DMS 273 treated with DMSO at 0.1 percent for 48 hours (cell line): ENCODE results near the gene DERA.

Experiments
- DNase-seq: peaks from one replicate; lab custom pipeline; 2025; lab: John Stamatoyannopoulos, UW

The DERA gene

DNA sequence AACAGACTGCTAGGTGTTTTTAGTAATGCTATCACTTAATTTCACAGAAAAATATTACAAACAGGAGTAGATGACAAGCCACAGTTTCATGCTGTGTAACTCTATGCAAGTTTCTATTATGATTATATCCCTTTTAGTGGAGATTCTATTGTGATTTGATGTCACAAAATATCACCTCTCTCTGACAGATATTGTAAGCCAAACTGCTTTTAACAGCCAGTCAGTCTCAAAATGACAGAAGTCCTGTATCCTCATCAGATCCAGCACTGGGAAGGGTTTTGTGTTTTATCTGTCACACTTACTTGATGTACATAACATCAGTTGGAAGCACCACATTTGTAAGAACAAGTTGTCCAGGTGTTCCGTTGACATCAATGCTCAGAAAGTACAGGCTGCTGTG lies 164.8 kb downstream of the DERA start:
- no peak for DNase-seq

DNA sequence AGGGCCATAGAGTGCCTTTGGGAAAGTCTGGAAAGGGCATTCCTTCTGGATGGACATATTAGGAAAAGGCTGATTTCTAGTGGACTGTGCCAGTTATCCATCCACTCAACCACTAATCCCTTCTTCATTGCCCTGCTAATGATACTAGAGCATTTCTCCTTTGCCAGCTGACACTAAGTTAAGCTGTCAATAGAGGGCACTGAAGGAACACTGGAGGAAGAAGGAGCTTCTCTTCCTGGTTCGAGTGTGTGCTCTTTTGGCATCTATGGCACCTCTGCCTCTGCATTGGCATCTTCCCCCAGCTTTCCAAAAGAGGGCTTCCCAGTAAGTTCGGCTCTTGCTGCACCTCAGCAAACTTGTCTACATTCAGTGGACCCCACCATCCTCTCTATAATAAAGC lies 165.4 kb downstream of the DERA start:
- DNase-seq, result peak; percentile 26

DNA sequence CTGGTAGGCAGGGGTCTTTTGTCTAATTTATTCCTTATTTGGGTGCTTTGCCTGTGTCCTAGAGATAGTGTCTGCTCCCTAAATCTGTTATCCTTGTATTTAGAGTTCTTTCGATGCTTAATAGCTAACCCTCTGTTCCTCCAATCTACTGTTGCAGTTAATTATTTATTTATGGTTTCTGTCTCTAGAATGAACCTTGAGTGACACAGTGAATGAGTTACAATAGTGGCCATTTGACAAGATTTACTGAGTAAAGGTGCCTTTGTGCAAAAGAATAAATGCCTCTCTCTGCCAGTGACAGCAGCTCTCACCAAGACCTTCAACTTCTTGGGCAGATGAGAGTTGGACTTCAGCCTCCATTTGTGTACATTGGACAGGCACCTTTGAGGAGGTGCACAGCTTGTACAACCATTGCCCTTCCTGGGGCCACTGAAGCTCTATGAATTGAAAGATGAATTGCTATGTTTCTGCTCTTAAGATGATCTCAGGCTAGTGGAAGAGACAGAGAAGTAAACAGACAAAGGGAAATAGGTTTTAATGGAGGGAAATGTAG lies 165.9 kb downstream of the DERA start:
- DNase-seq, result no peak

DNA sequence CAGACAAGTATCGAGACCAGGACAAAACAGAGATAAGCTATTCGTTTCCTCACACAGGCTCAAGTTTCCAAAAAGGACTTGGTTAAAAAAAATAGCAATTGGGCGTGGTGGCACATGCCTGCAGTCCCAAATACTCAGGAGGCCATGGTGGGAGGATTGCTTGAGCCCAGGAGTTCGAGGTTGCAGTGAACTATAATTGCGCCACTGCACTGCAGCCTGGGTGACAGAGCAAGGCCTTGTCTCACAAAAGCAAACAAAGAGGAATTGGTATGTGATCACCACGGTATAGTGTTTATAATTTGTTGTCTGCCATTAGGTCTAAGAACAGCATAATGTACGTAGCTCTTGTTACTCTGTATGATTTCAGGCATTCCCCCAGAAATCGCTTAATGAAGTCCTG lies 175.3 kb downstream of the DERA start:
- DNase-seq, result no peak

DNA sequence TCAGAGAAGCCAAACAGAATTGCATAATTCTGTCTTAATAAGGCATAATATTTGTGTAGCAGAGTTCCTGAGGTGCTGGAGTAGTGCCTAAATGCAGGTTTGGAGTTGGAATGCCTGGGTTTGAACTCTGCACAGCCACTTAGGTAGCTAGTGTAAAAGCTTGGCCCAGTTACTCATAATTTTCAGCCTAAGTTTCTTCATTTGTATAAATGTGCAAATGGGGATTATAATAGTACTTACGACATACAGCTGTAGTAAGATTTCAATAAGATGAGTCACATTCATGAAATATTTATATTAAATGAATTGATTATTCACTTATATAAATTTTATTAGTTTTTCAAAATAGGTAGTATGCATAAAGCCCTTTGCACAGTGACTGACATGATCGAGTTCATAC lies 175.8 kb downstream of the DERA start:
- no peak for DNase-seq
